Bronchial epithelial cell (primary cell): ENCODE measurements around the gene KIF3C. TPM values are rescaled to one million over a fixed set of nuclear protein-coding genes. Genes with fewer than 3 reads are reported as not detected.
"Not testable (repeated sequence)": the region's sequence is repeated elsewhere in the genome, so short reads cannot be mapped to it uniquely, and the experiment has no call there.

Experiments used
- DNase-seq: peaks from one replicate; pipeline ENCODE4 v3.0.0-alpha.2; 2010; ENCODE audit warnings: low read depth
- FAIRE-seq: peaks from 2 replicates; lab custom pipeline; 2011; peaks lifted over from hg19 to GRCh38; lab: Jason Lieb, UNC
- H3K27me3 ChIP-seq: 2 replicates; pipeline ENCODE4 v1.5.1; 2011; ENCODE audit warnings: low read length; ENCODE audit not compliant: control insufficient read depth, insufficient read depth
- H3K36me3 ChIP-seq: 2 replicates; pipeline ENCODE4 v1.5.1; 2011; ENCODE audit warnings: low read length; ENCODE audit not compliant: control insufficient read depth, insufficient read depth
- H3K4me3 ChIP-seq: 2 replicates; pipeline ENCODE4 v1.5.1; 2011; ENCODE audit warnings: mild to moderate bottlenecking, low read depth, low read length, control low read depth
- CTCF ChIP-seq: IDR thresholded peaks from 2 replicates; pipeline ENCODE4 v1.5.1; 2011; ENCODE audit warnings: mild to moderate bottlenecking, moderate library complexity, low read length, control low read depth, inconsistent platforms; ENCODE audit not compliant: insufficient read depth, severe bottlenecking
- total RNA-seq: library from RNA; depleted of rRNA; stranded (reverse); fragments of >200 nt; gene quantifications from 2 replicates; pipeline ENCODE4 v1.2.1, GENCODE V29; 2014

Gene KIF3C
- 1.6 and 2.4 TPM in 2 replicates for total RNA-seq

DNA sequence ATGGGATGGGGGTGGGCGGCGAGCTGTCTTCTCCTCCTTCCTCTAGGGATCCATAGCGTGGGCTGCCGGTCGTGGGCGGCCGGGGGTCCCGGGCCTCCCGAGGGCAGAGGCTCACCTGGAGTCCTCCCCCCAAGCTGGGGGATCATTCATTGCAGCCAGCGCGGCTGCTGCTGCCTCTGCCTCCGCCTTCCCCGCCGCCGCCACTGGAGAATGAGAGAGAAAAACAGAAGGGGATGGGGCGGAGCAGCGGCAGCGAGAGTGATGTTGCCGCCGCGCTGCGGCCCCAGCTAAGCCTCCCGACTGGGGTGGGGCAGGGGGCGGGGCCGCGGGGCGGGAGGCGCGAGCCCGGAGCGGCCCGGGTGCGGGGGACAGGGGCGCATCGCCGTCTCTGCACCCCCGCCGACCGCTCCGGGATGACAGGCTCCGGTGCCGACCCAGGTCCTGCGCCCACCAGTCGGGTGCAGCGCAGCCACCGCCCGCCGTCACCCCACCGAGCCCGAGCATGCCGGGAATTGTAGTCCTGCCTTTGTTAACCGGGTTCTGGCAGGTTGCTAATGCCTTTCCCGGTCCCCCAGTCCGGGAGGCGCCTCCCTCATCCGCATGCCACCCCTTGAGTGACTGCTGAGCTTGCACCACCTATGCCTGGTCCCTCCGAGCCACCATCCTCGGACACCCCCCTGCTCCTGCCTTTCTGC, at the start of gene KIF3C:
Gene KIF3C, minus strand, starts transcription at position 225 of the 695 bp plus-strand sequence. CDS start 580 bp downstream, outside the sequence.
- H3K36me3 ChIP-seq = no peaks in the 10 kb centered on the region
- no peak for FAIRE-seq
- H3K4me3 ChIP-seq = peak within 1 kb of the TSS; percentile 68
- no peaks in the 10 kb centered on the region for H3K27me3 ChIP-seq
- no peak for TF ChIP-seq CTCF
- peak; percentile 55 for DNase-seq

- not testable (repeated sequence) for H3K4me3 ChIP-seq, H3K36me3 ChIP-seq, H3K27me3 ChIP-seq, FAIRE-seq, DNase-seq
Observed at GRCh38 chr2:26028083-26028482, 45.8 kb upstream of the KIF3C start.

- TF ChIP-seq CTCF = no peak
- Histone ChIP-seq H3K36me3 (no peaks in the 10 kb centered on the region), H3K4me3 (no peak overlapping the region), H3K27me3 (no peaks in the 10 kb centered on the region)
- DNase-seq = no peak
- FAIRE-seq = no peak
Observed at GRCh38 chr2:26025509-26025908, 43.2 kb upstream of the KIF3C start.

- TF ChIP-seq CTCF = no peak
- no peaks in the 10 kb centered on the region for H3K27me3 ChIP-seq
- H3K36me3 ChIP-seq = no peaks in the 10 kb centered on the region
- DNase-seq = no peak
- no peak for FAIRE-seq
- no peak overlapping the region for H3K4me3 ChIP-seq
Observed at GRCh38 chr2:26024260-26024659, 42.0 kb upstream of the KIF3C start.

DNA sequence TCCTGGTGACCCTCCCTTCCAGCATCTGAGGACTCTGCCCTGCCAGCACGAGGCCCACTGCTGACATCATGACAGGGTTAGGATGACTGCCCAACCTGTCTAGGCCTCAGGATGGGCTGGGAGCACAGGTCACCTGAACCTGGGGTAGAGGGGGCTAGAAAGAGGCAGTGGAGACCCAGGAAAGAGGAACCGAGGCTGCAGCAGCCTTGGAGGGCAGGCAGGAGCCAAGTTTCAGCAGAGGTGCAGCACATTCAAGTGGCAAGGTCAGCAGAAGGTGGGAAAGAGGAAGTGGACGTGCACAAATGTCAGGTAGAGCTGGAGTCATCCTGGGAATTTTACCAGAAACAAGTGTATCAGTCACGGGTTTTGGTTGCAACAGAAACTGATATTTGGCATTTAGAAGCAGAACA, 37.9 kb upstream of the KIF3C start:
- H3K36me3 ChIP-seq = no peaks in the 10 kb centered on the region
- no peak for FAIRE-seq
- TF ChIP-seq CTCF = no peak
- H3K27me3 ChIP-seq = no peaks in the 10 kb centered on the region
- DNase-seq = no peak
- H3K4me3 ChIP-seq = no peak overlapping the region

GRCh38 chr2:26018184-26019055, 36.1 kb upstream of the KIF3C start:
- FAIRE-seq (no peak), DNase-seq (peak; percentile 96)
- no peak for TF ChIP-seq CTCF
- Histone ChIP-seq H3K36me3 (no peaks in the 10 kb centered on the region), H3K4me3 (no peak overlapping the region), H3K27me3 (no peaks in the 10 kb centered on the region)
